ENCODE measurements around the gene IGFBP1. TPM values are rescaled to one million over a fixed set of nuclear protein-coding genes. Genes with fewer than 3 reads are reported as not detected.
A peak's percentile ranks its signal among the peaks of the same experiment; 100 is the strongest.
"Not testable (repeated sequence)": the region's sequence is repeated elsewhere in the genome, so short reads cannot be mapped to it uniquely, and the experiment has no call there.

Gene IGFBP1
- total RNA-seq, 1 experiment from 2014 or later = not detected

DNA sequence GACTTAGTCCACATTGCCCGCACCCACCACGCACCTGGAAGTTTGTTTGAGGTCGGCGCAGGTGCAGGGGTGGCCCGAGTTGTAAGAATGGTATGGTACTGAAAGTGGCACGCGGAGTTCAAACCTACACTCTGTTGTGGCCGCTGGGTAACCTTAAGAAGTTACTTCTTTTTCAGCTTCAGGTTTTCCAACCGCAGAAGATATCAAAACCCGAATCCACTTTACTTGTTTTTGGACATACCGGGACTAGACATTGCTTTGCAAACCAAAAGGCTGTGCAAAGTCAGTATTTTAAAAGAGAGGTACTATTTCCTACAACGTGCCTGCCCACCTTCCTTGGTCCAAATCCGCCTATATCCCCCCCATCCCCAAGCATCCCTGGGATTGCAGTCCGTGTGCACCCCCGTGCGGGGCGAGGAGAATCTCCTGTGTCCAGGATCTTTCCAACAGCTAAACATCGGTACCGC is 31.7 kb downstream of the IGFBP1 start:
- in situ Hi-C loops (cut with HindIII; ENCODE audit: low pct_unique_long_range_greater_than_20kb, low sequenced_read_pairs) = no loop called here
- no peak for DNase-seq (ENCODE audit: low read depth, low spot score)

GRCh38 chr7:45920502-45921380 is 32.5 kb downstream of the IGFBP1 start, which contains the start of gene IGFBP3:
TSS of gene IGFBP3 (minus strand) at chr7:45921272. CDS start at chr7:45921140, 132 bp downstream.
- DNase-seq (ENCODE audit: low read depth, low spot score) = peak; percentile 67
- in situ Hi-C loops (cut with HindIII; ENCODE audit: low pct_unique_long_range_greater_than_20kb, low sequenced_read_pairs) = no loop called here

DNA sequence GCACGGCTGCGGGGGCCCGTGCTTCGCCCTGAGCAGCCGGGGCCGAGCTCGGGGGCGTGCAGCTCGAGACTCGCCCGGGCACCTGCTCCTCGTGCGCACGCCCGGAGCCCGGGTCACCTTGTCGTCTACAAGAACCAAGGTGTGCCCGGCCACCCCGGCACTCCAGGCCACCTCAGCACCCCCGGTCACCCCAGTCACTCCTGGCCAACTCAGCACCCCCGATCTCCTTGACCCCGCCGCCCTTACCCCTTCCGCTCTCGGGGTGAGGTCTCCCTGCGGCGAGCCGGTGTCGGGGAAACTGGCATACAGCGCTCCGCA is 33.1 kb downstream of the IGFBP1 start:
- in situ Hi-C loops (cut with HindIII; ENCODE audit: low pct_unique_long_range_greater_than_20kb, low sequenced_read_pairs) = no loop called here
- DNase-seq (ENCODE audit: low read depth, low spot score) = no peak

GRCh38 chr7:45921699-45922519 is 33.6 kb downstream of the IGFBP1 start:
- in situ Hi-C loops (cut with HindIII; ENCODE audit: low pct_unique_long_range_greater_than_20kb, low sequenced_read_pairs) = no loop called here

GRCh38 chr7:45922810-45923209 is 34.5 kb downstream of the IGFBP1 start:
- no peak for DNase-seq (ENCODE audit: low read depth, low spot score)

More at GRCh38 chr7:45921699-45922519, 33.6 kb downstream of the IGFBP1 start:
- peak; percentile 89 for DNase-seq (ENCODE audit: low read depth, low spot score)

GRCh38 chr7:45923290-45923689 is 35.0 kb downstream of the IGFBP1 start:
- peak; percentile 82 for DNase-seq (ENCODE audit: low read depth, low spot score)
- in situ Hi-C loops (cut with HindIII; ENCODE audit: low pct_unique_long_range_greater_than_20kb, low sequenced_read_pairs) = no loop called here

More at GRCh38 chr7:45922810-45923209, 34.5 kb downstream of the IGFBP1 start:
- in situ Hi-C loops (cut with HindIII; ENCODE audit: low pct_unique_long_range_greater_than_20kb, low sequenced_read_pairs) = no loop called here

DNA sequence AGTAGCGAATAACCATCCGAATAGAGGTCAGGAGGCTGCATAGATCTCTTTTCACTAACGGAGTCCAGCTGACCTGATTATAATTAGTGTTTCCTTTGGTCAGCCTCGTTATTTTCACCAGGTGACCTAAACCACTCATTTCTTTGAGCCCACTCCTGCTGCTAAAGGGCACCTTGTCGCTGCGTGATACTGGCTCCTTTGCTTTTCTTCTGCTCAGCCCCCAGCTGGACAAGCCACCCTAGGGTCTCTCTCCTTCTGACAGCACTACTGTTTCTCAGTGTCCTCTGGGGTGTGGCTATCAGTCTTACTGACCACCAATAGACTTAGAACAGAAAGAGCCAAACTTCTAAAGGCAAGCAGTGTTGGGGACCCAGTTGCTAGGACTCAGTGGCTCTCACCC is 35.5 kb downstream of the IGFBP1 start:
- no peak for DNase-seq (ENCODE audit: low read depth, low spot score)
- in situ Hi-C loops (cut with HindIII; ENCODE audit: low pct_unique_long_range_greater_than_20kb, low sequenced_read_pairs) = no loop called here

DNA sequence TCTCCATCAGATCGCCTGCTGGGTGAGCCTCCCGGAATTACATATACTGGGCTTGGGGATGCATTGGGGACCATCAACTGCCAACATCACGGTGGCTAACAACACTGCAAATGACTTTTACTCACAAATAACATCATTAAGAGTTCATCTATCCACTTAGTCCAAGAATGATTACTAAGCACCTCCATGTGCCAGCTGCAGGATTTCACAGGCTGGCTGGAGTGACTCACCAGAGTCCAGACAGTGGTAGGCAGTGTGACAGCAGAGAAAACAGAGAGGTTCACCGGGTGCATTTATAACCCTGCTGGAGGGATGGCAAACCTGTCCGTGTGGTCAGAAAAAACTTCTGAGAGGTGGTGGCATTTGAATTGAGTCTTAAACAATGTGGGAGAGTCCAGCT is 36.0 kb downstream of the IGFBP1 start:
- DNase-seq (ENCODE audit: low read depth, low spot score) = peak; percentile 21
- in situ Hi-C loops (cut with HindIII; ENCODE audit: low pct_unique_long_range_greater_than_20kb, low sequenced_read_pairs) = no loop called here

- DNase-seq (ENCODE audit: low read depth, low spot score) = no peak
- in situ Hi-C loops (cut with HindIII; ENCODE audit: low pct_unique_long_range_greater_than_20kb, low sequenced_read_pairs) = no loop called here
Measured at GRCh38 chr7:45927721-45928120, 39.4 kb downstream of the IGFBP1 start.

DNA sequence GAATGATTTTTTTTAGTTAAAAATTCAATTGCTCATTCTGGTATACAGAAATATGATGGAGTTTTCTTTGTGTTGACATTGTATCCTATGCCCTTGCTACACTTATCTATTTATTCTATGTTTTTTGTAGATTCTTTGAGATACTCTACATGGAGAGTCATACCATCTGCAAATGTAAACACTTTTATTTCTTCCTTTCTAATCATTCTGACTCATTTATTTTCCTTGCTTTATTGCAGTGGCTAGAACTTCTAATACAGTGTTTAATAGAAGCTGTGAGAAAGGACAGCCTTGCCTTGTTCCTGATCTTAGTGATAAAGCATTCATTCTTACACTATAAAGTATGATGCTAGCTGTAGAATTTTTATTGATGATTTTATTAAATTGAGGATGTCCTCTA is 42.7 kb downstream of the IGFBP1 start:
- in situ Hi-C loops (cut with HindIII; ENCODE audit: low pct_unique_long_range_greater_than_20kb, low sequenced_read_pairs) = no loop called here
- DNase-seq (ENCODE audit: low read depth, low spot score) = no peak

GRCh38 chr7:45937301-45937700 is 49.0 kb downstream of the IGFBP1 start:
- in situ Hi-C loops (cut with HindIII; ENCODE audit: low pct_unique_long_range_greater_than_20kb, low sequenced_read_pairs) = no loop called here

DNA sequence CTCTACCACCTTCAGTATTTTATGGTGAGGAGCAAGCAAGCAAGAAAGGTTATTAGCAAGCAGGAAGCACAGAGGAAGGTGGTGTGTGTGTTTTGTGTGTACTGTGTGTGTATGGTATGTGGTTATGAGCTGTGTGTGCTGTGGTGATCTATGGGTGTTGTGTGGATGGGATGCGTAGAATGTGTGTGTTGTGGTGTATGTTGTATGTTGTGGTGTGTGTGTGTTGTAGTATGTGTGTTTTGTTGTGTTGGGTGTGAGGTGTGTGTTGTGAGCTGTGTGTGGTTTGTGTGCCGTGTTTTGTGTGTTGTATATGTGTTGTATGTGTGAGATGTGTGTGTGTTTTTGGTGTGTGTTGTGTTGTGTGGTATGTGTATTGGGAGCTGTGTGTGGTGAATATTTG is 49.6 kb downstream of the IGFBP1 start:
- no peak for DNase-seq (ENCODE audit: low read depth, low spot score)
- in situ Hi-C loops (cut with HindIII; ENCODE audit: low pct_unique_long_range_greater_than_20kb, low sequenced_read_pairs) = no loop called here

More at GRCh38 chr7:45937301-45937700, 49.0 kb downstream of the IGFBP1 start:
- DNase-seq (ENCODE audit: low read depth, low spot score) = no peak

- in situ Hi-C loops (cut with HindIII; ENCODE audit: low pct_unique_long_range_greater_than_20kb, low sequenced_read_pairs) = no loop called here
Measured at GRCh38 chr7:45938626-45939302, 50.5 kb downstream of the IGFBP1 start.

DNA sequence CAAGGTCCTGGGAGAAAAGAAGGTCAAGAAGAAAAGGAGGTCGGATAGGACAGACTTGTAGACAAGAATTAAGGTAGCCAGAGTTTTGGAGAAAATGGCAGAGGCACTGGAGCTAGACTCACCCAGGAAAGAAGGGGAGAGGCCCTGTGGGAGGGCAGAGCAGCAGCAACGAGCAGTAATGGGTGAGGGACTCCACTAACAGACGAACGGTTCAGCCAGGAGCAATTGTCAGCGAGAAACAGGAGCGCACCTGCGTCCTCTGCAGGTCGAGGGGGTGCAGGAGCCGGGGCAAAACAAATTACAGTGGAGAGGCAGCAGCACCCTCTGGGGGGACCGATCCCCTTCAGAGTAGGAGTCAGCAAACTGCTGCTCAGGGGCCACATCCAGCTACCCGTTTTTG is 51.3 kb downstream of the IGFBP1 start:
- in situ Hi-C loops (cut with HindIII; ENCODE audit: low pct_unique_long_range_greater_than_20kb, low sequenced_read_pairs) = no loop called here
- no peak for DNase-seq (ENCODE audit: low read depth, low spot score)

More at GRCh38 chr7:45938626-45939302, 50.5 kb downstream of the IGFBP1 start:
- no peak for DNase-seq (ENCODE audit: low read depth, low spot score)

DNA sequence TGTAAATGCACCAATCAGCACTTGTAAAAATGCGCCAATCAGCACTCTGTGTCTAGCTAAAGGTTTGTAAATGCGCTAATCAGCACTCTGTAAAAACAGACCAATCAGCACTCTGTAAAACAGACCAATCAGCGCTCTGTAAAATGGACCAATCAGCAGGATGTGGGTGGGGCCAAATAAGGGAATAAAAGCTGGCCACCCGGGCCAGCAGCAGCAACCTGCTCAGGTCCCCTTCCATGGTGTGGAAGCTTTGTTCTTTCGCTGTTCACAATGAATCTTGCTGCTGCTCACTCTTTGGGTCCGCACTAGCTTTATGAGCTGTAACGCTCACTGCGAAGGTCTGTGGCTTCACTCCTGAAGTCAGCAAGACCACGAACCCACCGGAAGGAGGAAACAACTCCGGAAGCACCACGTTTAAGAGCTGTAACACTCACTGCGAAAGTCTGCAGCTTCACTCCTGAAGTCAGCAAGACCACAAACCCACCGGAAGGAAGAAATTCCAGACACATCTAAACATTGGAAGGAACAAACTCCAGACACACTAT is 52.0 kb downstream of the IGFBP1 start:
- DNase-seq (ENCODE audit: low read depth, low spot score); in situ Hi-C loops (cut with HindIII; ENCODE audit: low pct_unique_long_range_greater_than_20kb, low sequenced_read_pairs): not testable (repeated sequence)

DNA sequence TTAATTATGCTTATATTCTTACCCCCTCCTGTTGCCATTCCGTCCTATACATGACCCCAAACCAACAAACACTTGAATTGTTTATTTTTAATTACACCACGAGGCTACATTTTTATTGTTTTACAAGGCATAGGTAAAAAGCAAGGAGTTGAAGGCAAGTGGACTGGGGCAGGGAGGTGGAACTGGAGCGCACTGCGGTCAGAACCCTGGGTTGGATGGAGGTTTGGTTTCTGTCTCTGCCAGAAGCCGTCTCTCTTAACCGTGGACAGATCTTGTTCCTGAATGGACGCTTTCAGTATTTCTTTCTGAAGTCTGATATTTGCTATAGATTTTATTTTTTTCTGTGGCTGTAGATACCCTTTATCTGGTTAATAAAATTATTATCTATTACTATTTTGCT is 52.7 kb downstream of the IGFBP1 start:
- in situ Hi-C loops (cut with HindIII; ENCODE audit: low pct_unique_long_range_greater_than_20kb, low sequenced_read_pairs) = no loop called here
- DNase-seq (ENCODE audit: low read depth, low spot score) = no peak
